ENCODE measurements around the gene PYCARD. TPM values are rescaled to one million over a fixed set of nuclear protein-coding genes. Genes with fewer than 3 reads are reported as not detected.

The PYCARD gene
- total RNA-seq, 1 donor from 2014 or later = 6.6 TPM

Small RNAs within 50 kb of the gene (small RNA-seq; reads per million reads assigned to genes)
- not detected for gene AC009088.4
- not detected for gene NDUFA3P6

Other genes with a start within 250 kb of the PYCARD start
- 1.6 TPM for gene SETD1A, start 245.0 kb downstream of the PYCARD start, total RNA-seq
- 2.5 TPM for gene HSD3B7, start 217.6 kb downstream of the PYCARD start, total RNA-seq
- 12.0 TPM for gene STX1B, start 192.1 kb downstream of the PYCARD start, total RNA-seq
- 11.5 TPM for gene STX4, start 169.2 kb downstream of the PYCARD start, total RNA-seq
- gene ZNF668, start 128.5 kb downstream of the PYCARD start, total RNA-seq = 5.3 TPM
- 16.5 TPM for gene ZNF646, start 128.3 kb downstream of the PYCARD start, total RNA-seq
- gene PRSS53, start 113.8 kb downstream of the PYCARD start, total RNA-seq = 2.2 TPM
- gene VKORC1, start 108.0 kb downstream of the PYCARD start, total RNA-seq = 30.7 TPM
- 12.6 TPM for gene BCKDK, start 94.4 kb downstream of the PYCARD start, total RNA-seq
- 41.2 TPM for gene KAT8, start 85.1 kb downstream of the PYCARD start, total RNA-seq
- gene PRSS8, start 67.0 kb downstream of the PYCARD start, total RNA-seq = not detected
- gene PRSS36, start 52.7 kb downstream of the PYCARD start, total RNA-seq = not detected
- 50.4 TPM for gene FUS, start 22.6 kb downstream of the PYCARD start, total RNA-seq
- 2.3 TPM for gene TRIM72, start 11.4 kb upstream of the PYCARD start, total RNA-seq
- gene PYDC1, start 14.4 kb upstream of the PYCARD start, total RNA-seq = 0.78 TPM
- 4.7 TPM for gene ITGAM, start 57.2 kb upstream of the PYCARD start, total RNA-seq
- 1.6 TPM for gene ITGAX, start 152.4 kb upstream of the PYCARD start, total RNA-seq
- gene ITGAD, start 190.6 kb upstream of the PYCARD start, total RNA-seq = not detected
- gene COX6A2, start 225.6 kb upstream of the PYCARD start, total RNA-seq = not detected
- gene ZNF843, start 240.0 kb upstream of the PYCARD start, total RNA-seq = 0.94 TPM

Measured in occipital lobe (tissue), 2 donors.